Upper lobe of left lung (tissue), 4 donors: ENCODE measurements around the gene SART3.

ENCODE experiments used
- CTCF ChIP-seq, 6 experiments: fragments of 450-650 bp in 4 of 6; fragments of 200-600 bp in 2 of 6; sonication (generic) in 2 of 6; IDR thresholded peaks; one replicate each; pipeline ENCODE4 v1.5.1; 2016 to 2019; ENCODE audit warnings: antibody characterized with exemption in 6 of 6
- EP300 ChIP-seq, 4 donors: sonication (generic); formaldehyde crosslinking; IDR thresholded peaks; one replicate each; pipeline ENCODE4 v1.5.1; 2017; ENCODE audit warnings: antibody characterized with exemption in 4 of 4, control low read depth in 2 of 4
- POLR2A ChIP-seq, 4 donors: fragments of 450-650 bp; IDR thresholded peaks; one replicate each; pipeline ENCODE4 v1.5.1; 2016 to 2017; ENCODE audit warnings: antibody characterized with exemption in 4 of 4, mild to moderate bottlenecking in 2 of 4
- POLR2AphosphoS5 ChIP-seq, 2 donors: sonication (generic); formaldehyde crosslinking; IDR thresholded peaks; one replicate each; pipeline ENCODE4 v1.5.1; 2017; ENCODE audit warnings: antibody characterized with exemption in 2 of 2

- no peak for TF ChIP-seq CTCF (IDR thresholded peaks at IDR 0.05)
- no peak for TF ChIP-seq POLR2A (IDR thresholded peaks at IDR 0.05)
- TF ChIP-seq POLR2AphosphoS5 (IDR thresholded peaks at IDR 0.05), result no peak
- TF ChIP-seq EP300 (IDR thresholded peaks at IDR 0.05), result no peak
Measured at GRCh38 chr12:108606492-108606891, 45.5 kb upstream of the SART3 start.
